HG02678 (cell line): Measurements from ENCODE around the gene SIRT3.
"Not testable (repeated sequence)": the region's sequence is repeated elsewhere in the genome, so short reads cannot be mapped to it uniquely, and the experiment has no call there.

Experiments
- ATAC-seq: cut with Tn5 transposase; IDR thresholded peaks from one replicate; pipeline ENCODE4 v1.9.1; 2021; ENCODE audit warnings: mild to moderate bottlenecking, moderate library complexity; ENCODE audit not compliant: unreplicated experiment

Gene SIRT3

DNA sequence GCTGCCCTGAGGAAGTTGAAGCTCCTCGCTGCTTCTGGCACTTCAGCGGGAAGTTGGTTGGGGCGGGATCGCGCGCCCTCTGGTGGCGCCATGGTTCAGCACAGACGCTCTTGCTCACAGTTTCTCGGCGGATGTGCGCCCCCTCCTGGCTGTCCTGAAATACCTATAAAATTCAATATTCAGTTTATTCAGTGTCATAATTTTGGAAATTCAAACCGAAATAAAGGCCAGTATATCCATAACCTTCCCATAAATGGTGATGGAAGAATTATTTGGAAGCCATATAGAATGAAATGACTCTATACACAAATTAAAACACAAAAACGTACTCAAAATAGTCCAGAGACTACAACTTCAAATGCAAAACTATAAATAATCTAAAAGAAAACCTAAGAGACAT lies 55.9 kb downstream of the SIRT3 start:
- not testable (repeated sequence) for ATAC-seq
